ENCODE data around the gene ANKRD33B. TPM values are rescaled to one million over a fixed set of nuclear protein-coding genes. Genes with fewer than 3 reads are reported as not detected.
A peak's percentile ranks its signal among the peaks of the same experiment; 100 is the strongest.

Gene ANKRD33B
- total and polyA plus RNA-seq, 9 of the 15 experiments (the other 6 are each of a cell fraction or from before 2014, with no cell fraction given) = 0.10 to 1.7 (median 0.40) TPM

- TF ChIP-seq ZNF76 (CRISPR knock-in tag; IDR thresholded peaks at IDR 0.05; ENCODE audit: borderline replicate concordance) (no peak), CHCHD3 (CRISPR knock-in tag; IDR thresholded peaks at IDR 0.05) (no peak), ZNF347 (CRISPR knock-in tag; IDR thresholded peaks at IDR 0.05; ENCODE audit: low read depth) (no peak), RAD21 (CRISPR knock-in tag; conservative IDR thresholded peaks at IDR 0.05 in 1 of 2, IDR thresholded peaks at IDR 0.05 in 1 of 2) (peak in 1 of 2 experiments; percentile 26; a peak in 1 of 4 replicates), CHD2 (IDR thresholded peaks at IDR 0.05; ENCODE audit: low read depth, low read length) (no peak), KLF10 (CRISPR knock-in tag; IDR thresholded peaks at IDR 0.05) (no peak), HMG20B (CRISPR knock-in tag; IDR thresholded peaks at IDR 0.05) (no peak), ZKSCAN1 (IDR thresholded peaks at IDR 0.05; ENCODE audit: low read depth, low read length) (no peak), SNRNP70 (optimal IDR thresholded peaks at IDR 0.05; ENCODE audit: low read depth, low read length) (no peak), SP2 (IDR thresholded peaks at IDR 0.05; ENCODE audit: extremely low read depth, low read depth, low read length, poor library complexity, severe bottlenecking) (no peak), ASH1L (IDR thresholded peaks at IDR 0.05; ENCODE audit: borderline replicate concordance, low read depth, partially characterized antibody) (no peak), TCF7 (IDR thresholded peaks at IDR 0.05; ENCODE audit: borderline replicate concordance) (no peak), ZBTB9 (CRISPR knock-in tag; IDR thresholded peaks at IDR 0.05) (no peak), POLR2AphosphoS2 (IDR thresholded peaks at IDR 0.05; ENCODE audit: low read length) (no peak), ZNF280B (CRISPR knock-in tag; IDR thresholded peaks at IDR 0.05) (no peak), HMGN3 (IDR thresholded peaks at IDR 0.05; ENCODE audit: borderline replicate concordance, extremely low read depth, insufficient read length, low read depth, low read length) (no peak), ZNF174 (CRISPR knock-in tag; IDR thresholded peaks at IDR 0.05) (no peak), SRSF1 (IDR thresholded peaks at IDR 0.05; ENCODE audit: low read depth, low read length) (no peak), ILF3 (IDR thresholded peaks at IDR 0.05; ENCODE audit: borderline replicate concordance) (no peak), RUNX1 (IDR thresholded peaks at IDR 0.05; ENCODE audit: low read depth) (no peak), ZNF785 (CRISPR knock-in tag; IDR thresholded peaks at IDR 0.05) (no peak), KLF1 (tag; IDR thresholded peaks at IDR 0.05) (no peak), SREBF1 (IDR thresholded peaks at IDR 0.05; ENCODE audit: borderline replicate concordance, low read depth, low read length) (no peak), ATF1 (CRISPR knock-in tag; IDR thresholded peaks at IDR 0.05) (no peak), ATF1 (tag; IDR thresholded peaks at IDR 0.05) (no peak; the same call in 1 of the 2 replicates)
- TF ChIP-seq, protein P1, sequence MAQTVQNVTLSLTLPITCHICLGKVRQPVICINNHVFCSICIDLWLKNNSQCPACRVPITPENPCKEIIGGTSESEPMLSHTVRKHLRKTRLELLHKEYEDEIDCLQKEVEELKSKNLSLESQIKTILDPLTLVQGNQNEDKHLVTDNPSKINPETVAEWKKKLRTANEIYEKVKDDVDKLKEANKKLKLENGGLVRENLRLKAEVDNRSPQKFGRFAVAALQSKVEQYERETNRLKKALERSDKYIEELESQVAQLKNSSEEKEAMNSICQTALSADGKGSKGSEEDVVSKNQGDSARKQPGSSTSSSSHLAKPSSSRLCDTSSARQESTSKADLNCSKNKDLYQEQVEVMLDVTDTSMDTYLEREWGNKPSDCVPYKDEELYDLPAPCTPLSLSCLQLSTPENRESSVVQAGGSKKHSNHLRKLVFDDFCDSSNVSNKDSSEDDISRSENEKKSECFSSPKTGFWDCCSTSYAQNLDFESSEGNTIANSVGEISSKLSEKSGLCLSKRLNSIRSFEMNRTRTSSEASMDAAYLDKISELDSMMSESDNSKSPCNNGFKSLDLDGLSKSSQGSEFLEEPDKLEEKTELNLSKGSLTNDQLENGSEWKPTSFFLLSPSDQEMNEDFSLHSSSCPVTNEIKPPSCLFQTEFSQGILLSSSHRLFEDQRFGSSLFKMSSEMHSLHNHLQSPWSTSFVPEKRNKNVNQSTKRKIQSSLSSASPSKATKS (CRISPR knock-in tag; IDR thresholded peaks at IDR 0.05) = no peak
Measured at GRCh38 chr5:10602031-10602806, 38.3 kb downstream of the ANKRD33B start (continued).

Data from K562 (cell line).